Neuron (in vitro differentiated cells): ENCODE data around the gene HOXC11.

ENCODE experiments used
- H2AFZ ChIP-seq: one replicate; pipeline ENCODE4 v1.6.1; 2013; ENCODE audit warnings: low read depth, mild to moderate bottlenecking, inconsistent platforms, low read length, moderate library complexity
- H3K27me3 ChIP-seq: one replicate; pipeline ENCODE4 v1.6.1; 2013; ENCODE audit warnings: low read length; ENCODE audit not compliant: insufficient read depth
- H3K36me3 ChIP-seq: one replicate; pipeline ENCODE4 v1.6.1; 2013; ENCODE audit warnings: low read length; ENCODE audit not compliant: insufficient read depth
- H3K4me1 ChIP-seq: one replicate; pipeline ENCODE4 v1.6.1; 2013; ENCODE audit warnings: low read length; ENCODE audit not compliant: insufficient read depth
- H3K4me3 ChIP-seq: 2 replicates; pipeline ENCODE4 v1.5.1; 2013; ENCODE audit warnings: mild to moderate bottlenecking, low read length, moderate library complexity
- H3K9me3 ChIP-seq: one replicate; pipeline ENCODE4 v1.6.1; 2013; ENCODE audit warnings: low read length

The HOXC11 gene

DNA sequence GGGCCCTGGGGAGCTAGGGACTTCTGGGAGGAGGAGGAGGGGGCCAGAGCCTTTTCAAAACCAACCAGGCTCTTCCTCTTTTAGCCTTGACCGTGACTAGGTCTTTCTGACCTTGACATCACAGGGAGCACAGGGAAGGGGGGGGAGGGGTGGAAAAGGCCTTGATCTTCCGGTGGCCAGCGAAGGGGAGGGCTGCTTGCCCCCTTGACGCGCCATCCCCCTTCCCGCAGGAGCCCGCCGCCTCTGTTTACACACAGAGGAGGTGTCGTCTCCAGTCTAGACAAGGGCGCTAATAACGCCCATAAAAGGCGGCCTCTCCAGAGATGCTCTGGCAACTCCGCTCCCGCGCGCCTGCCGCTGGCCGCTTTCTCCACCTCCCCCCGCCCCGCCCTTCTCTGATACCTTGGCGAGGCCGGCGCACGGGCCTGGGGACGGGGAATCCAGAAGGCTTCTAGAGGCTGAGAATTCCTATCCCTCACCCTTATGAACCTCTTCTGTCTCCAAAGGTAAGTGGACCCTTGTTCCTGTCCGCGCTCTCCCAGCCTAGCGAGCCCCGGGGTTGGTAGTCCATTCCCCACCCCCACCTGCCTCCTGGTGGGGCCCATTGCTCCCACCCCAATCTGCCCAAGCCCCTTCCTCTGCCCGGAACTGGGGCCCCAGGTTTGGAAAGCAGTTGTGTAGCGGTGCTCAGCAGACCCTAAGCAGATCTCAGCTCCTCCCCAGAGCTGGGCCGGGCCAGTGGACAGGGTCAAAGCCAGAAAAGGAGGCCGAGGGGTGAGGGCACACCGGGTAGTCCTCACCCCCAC, 23.1 kb upstream of the HOXC11 start:
- Histone ChIP-seq H2AFZ (no peak overlapping the region), H3K27me3 (peaks cover 99% of the 10 kb centered on the region), H3K9me3 (peaks cover 2% of the 10 kb centered on the region), H3K36me3 (no peaks in the 10 kb centered on the region), H3K4me3 (no peak overlapping the region), H3K4me1 (no peaks in the 10 kb centered on the region)

DNA sequence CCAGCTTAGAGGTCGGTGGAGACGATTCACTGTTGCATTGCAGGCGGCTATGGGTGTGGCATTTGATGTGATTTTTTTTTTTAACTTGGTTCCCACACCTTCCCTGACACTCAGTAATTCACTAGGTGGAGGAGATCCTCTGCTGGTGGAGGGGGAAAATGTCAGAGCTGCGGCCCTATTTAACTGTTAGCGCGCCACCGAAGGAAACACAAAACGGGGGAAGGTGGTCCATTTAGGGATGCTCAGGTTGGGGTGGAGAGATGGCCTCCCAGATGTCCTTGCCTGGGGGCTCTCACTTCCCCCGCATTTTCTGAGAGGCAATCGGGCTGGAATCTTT, 22.5 kb upstream of the HOXC11 start:
- no peaks in the 10 kb centered on the region for H3K36me3 ChIP-seq
- H3K9me3 ChIP-seq, result peaks cover 5% of the 10 kb centered on the region
- no peak overlapping the region for H3K4me3 ChIP-seq
- H2AFZ ChIP-seq, result no peak overlapping the region
- H3K4me1 ChIP-seq, result no peaks in the 10 kb centered on the region
- peaks cover 98% of the 10 kb centered on the region for H3K27me3 ChIP-seq

DNA sequence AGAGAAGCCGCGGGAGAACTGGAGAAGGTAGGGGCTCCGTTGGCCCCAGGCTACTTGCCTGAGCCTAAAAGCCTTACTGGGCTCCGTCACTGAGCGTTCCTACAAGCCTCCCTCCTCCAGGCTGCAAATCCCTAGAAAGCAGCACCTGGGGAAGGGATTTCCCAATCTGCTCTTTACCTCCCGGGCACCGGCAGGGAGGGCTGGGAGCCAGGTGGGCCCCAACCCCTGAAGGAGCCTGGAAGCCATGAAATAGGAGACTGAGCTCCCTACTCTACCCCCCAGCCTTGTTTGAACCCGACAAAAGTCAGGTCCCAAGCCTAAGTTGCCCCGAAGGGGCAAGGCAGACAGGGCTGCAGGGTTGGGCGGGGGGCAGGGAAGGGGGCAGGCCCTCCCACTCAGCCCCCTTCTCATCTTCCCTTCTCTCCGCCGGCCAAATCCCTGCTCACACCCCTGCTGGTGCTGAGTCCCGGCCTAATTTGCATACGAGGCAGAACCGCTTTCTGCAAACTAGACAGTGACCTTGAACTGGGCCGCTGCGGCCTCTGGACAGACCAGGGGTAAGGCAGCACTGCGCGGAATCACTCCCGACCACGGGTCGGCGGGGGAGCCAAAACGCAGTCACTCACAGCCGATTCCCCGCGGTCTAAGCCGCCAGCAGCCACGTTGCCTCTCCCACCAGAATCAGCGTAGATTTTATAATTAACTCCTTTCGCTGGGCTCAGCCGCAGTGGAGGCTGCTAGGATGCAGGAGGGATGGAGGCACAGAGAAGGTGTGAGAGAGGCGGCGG, 21.9 kb upstream of the HOXC11 start:
- Histone ChIP-seq H3K36me3 (no peaks in the 10 kb centered on the region), H2AFZ (no peak overlapping the region), H3K4me3 (no peak overlapping the region), H3K27me3 (peaks cover 98% of the 10 kb centered on the region), H3K9me3 (peaks cover 5% of the 10 kb centered on the region), H3K4me1 (no peaks in the 10 kb centered on the region)

DNA sequence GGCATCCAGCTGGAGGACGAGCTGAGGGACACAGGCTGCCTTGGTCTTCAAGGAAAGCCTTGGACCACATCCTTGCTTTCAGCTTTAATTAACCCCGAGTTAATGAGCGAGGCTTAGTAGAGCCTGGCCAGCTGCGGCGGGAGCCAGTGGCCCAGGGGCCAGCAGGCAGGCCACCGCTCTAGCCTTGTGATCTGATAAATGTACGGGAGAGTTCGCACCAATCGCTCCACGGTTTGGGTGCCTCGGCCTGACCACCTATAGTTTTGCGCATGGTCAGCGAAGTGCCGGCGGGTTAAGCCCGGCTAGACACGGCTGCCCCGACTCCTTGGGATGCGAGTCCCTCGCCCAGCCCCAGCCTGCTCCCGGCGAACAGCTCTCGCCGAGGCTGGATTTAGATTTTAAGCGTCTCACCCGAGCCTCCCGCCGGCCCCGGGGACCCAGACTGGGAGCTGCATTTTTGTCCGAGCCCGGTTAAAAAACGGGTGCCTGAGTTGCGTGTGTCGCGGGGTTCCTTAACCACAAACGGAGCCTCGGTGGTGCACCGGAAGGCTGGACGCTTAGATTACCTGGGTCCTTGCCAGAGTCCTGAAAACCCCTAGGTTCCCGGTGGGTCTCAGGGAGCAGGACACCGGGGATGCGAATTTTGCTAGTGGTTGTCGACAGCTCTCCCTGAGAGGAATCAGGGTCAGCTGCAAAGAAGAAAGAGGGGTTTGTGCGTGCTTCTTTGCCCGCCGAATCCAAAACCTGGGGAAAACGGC, 21.2 kb upstream of the HOXC11 start:
- H3K4me1 ChIP-seq, result no peaks in the 10 kb centered on the region
- H3K36me3 ChIP-seq, result no peaks in the 10 kb centered on the region
- H3K27me3 ChIP-seq, result peaks cover 98% of the 10 kb centered on the region
- no peak overlapping the region for H3K4me3 ChIP-seq
- peaks cover 5% of the 10 kb centered on the region for H3K9me3 ChIP-seq
- H2AFZ ChIP-seq, result no peak overlapping the region

DNA sequence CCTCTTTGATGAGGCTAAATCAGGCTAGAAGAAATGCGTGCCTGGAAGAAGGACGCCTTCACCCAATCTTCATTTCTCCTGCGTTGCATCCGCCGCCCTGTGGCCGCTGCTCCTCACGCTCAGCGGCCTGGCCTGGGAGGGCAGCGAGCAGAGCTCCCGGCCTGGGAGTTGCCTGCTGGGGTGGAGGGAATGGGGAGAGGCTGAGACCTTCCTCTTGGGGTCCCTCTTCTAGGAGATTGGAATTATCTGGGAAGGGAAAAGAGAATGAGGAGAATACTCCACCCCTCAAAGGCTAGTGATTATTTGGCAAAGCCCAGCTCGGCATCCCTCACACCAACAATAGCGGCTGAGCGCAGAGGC, 20.6 kb upstream of the HOXC11 start:
- Histone ChIP-seq H2AFZ (no peak overlapping the region), H3K27me3 (peaks cover 100% of the 10 kb centered on the region), H3K9me3 (peaks cover 5% of the 10 kb centered on the region), H3K4me3 (no peak overlapping the region), H3K4me1 (no peaks in the 10 kb centered on the region), H3K36me3 (no peaks in the 10 kb centered on the region)

DNA sequence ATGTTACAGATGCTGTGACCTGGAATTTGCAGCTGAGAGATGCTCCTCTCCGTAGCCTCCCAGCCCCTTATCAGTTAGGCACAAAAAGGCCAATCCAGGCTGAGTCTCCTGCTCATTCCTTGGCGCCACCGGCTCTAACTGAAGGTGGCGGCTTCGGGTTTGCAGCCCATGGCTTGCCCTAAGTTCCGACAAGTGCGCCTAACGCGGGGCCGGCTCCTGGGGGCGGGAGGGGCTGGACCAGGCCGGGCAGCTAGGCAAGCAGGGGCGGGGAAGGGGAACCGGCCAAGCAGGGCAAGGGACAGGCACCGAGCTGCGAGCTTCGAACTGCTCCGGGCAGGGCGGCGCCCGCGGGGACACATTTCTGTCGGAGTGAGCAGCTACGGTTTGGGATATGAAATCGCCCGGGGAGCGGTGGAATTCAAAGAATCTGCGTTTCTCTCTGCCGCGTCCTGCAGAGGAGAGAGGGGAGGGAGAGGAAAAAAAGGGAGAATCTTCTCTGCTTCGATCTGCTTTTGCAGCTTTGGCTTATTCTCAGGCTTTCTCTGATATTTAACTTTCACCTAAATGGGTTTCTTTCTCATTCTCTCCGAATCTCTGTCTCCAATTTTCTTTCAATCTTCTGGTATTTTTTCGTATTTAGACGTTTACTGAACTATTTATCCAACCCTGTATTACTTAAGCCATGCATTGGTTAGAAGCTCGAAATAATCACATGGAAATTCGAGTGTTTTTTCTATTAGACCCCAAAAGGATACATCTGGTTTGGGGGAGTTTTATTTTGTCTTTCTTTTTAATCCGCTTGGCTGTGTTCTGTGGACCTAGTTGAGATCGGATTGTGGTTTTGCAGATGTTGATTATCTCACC, 19.8 kb upstream of the HOXC11 start:
- H3K27me3 ChIP-seq, result peaks cover 100% of the 10 kb centered on the region
- no peaks in the 10 kb centered on the region for H3K36me3 ChIP-seq
- H3K4me1 ChIP-seq, result no peaks in the 10 kb centered on the region
- no peak overlapping the region for H3K4me3 ChIP-seq
- H2AFZ ChIP-seq, result no peak overlapping the region
- H3K9me3 ChIP-seq, result peaks cover 5% of the 10 kb centered on the region

DNA sequence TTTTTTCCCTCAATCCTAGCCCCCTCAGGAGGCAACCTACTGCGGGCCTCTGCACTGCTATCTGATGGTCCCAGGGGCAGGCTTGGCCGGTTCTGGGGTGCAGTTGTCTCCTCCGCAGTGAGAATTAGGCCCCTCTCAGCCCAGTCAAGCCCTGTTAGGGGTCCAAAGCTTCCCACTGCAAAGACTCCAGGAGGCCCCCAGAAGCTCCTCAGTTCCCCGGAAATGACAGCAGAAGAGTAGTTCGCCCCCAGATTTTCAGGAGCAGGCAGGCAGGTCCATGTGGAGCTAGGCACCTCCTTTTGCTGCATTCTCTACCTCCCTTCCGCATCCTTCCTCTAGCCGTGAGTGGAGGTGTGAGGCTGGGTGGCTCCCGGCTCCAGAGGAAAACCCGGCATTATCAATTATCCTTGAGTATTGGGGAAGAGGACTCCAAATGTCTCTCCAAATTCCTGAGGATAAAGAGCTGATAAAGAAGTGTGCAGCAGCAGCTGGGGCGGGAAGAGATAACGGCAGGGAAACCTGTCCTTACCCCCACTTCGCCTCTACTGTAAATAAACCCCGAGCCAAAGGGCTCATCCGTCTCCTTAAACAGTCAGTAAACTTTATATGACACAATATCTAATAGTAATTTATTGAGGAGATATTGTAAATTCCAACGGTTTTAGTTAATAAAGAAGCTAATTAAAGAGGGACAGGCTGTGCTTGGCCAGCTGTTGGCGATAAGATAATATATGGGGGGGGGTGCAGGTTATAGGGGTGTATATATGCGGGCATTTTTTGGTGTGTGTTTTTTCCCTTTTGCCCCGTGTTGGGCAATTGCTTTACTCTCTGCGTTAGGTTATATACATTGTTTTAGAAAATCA, 18.9 kb upstream of the HOXC11 start:
- H3K9me3 ChIP-seq, result peaks cover 5% of the 10 kb centered on the region
- no peaks in the 10 kb centered on the region for H3K4me1 ChIP-seq
- no peak overlapping the region for H2AFZ ChIP-seq
- H3K4me3 ChIP-seq, result no peak overlapping the region
- peaks cover 99% of the 10 kb centered on the region for H3K27me3 ChIP-seq
- no peaks in the 10 kb centered on the region for H3K36me3 ChIP-seq

DNA sequence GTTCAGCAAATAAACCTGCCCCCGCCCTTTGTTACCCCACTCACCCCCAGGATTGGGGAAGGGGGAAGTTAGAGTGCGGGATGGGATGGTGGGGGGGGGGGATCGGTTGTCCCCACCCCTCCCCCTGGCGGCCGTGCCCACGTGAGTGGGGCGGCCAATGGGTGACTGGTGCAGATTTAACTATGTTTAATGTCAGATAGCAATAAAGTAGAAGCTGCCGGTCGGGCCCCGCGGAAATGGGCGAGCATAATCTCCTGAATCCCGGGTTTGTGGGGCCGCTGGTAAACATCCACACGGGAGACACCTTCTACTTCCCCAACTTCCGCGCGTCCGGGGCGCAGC, 18.3 kb upstream of the HOXC11 start, which contains the start of gene HOXC12:
TSS of gene HOXC12 (plus strand) at position 210 of the 342 bp plus-strand sequence. CDS start at position 237, 27 bp downstream.
- no peak within 1 kb of the TSS for H2AFZ ChIP-seq
- peaks cover 99% of the 10 kb centered on the region for H3K27me3 ChIP-seq
- H3K9me3 ChIP-seq, result peaks cover 6% of the 10 kb centered on the region
- no peaks in the 10 kb centered on the region for H3K4me1 ChIP-seq
- no peaks in the 10 kb centered on the region for H3K36me3 ChIP-seq
- H3K4me3 ChIP-seq, result no peak within 1 kb of the TSS

DNA sequence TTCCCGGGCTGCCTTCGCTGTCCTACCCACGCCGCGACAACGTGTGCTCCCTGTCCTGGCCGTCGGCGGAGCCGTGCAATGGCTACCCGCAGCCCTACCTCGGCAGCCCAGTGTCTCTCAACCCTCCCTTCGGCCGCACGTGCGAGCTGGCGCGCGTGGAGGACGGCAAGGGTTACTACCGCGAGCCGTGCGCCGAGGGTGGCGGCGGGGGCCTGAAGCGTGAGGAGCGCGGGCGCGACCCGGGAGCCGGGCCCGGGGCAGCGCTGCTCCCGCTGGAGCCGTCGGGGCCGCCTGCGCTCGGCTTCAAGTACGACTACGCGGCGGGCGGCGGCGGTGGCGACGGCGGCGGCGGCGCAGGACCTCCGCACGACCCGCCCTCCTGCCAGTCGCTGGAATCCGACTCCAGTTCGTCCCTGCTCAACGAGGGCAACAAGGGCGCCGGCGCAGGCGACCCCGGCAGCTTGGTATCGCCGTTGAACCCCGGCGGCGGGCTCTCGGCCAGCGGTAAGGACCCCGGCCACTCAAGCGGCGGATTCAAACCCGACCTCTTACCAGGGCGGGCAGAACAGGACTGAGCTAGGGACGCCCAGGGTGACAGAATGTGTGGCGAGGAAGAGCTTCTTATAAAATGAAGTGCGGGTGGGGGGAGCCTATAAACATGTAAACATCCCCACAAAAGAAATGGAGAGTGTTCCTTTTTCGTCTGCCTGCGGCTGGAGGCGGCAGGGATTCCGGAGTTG, 17.7 kb upstream of the HOXC11 start:
- H3K36me3 ChIP-seq, result no peaks in the 10 kb centered on the region
- peaks cover 99% of the 10 kb centered on the region for H3K27me3 ChIP-seq
- H2AFZ ChIP-seq, result no peak overlapping the region
- peaks cover 6% of the 10 kb centered on the region for H3K9me3 ChIP-seq
- H3K4me1 ChIP-seq, result no peaks in the 10 kb centered on the region
- no peak overlapping the region for H3K4me3 ChIP-seq

DNA sequence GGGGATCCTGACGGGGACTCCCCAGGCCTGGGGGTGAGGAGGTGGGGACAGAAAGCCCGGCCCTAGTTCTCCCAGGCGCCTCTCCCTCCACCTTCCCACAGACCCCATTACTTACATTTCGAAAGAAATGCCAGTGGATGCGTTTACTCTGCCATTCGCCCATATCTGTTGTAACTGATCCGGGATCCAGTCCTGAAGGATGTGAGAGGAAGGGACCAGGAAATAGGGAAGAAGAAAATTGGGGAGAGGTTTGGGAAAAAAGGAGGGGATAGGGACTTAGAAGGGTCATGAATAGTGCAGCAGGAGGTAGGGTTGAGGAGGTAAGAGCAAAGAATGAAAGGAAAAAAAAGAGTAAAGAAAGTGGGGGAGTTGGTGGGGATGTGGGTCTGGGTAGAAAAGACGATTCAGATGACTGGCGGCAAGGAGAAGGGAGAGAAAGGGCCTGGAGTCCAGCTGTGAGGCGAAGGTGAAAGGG, 17.1 kb upstream of the HOXC11 start:
- Histone ChIP-seq H3K36me3 (no peaks in the 10 kb centered on the region), H3K27me3 (peaks cover 99% of the 10 kb centered on the region), H3K9me3 (peaks cover 4% of the 10 kb centered on the region), H3K4me3 (no peak overlapping the region), H2AFZ (no peak overlapping the region), H3K4me1 (no peaks in the 10 kb centered on the region)

DNA sequence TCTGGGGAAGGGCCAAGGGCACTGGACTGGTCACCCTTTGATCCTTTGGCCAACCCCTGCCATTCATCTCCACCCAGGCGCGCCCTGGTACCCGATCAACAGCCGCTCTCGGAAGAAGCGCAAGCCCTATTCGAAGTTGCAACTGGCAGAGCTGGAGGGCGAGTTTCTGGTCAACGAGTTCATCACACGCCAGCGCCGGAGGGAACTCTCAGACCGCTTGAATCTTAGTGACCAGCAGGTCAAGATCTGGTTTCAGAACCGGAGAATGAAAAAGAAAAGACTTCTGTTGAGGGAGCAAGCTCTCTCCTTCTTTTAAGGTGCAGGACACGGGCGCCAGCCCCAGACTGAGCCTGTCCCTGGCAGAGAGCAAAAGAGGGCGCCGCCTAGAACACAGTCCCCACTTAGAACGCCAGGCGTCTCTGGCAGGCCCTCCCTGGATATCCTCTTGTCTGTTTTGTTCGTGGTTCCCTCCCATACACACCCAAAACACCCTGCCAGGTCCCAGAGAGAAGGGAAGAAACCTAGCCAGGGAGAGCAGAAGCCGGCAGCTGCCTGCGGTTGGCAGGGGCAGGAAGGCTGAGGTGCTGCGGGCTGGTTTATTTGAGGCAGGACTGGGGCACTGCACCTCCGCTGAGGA, 16.6 kb upstream of the HOXC11 start:
- Histone ChIP-seq H3K9me3 (peaks cover 4% of the 10 kb centered on the region), H3K27me3 (peaks cover 99% of the 10 kb centered on the region), H3K4me3 (no peak overlapping the region), H3K4me1 (no peaks in the 10 kb centered on the region), H2AFZ (no peak overlapping the region), H3K36me3 (no peaks in the 10 kb centered on the region)
